Kidney tubule cell (primary cell): Measurements from ENCODE around the gene CNTNAP2.

ENCODE experiments used
- DNase-seq: peaks from one replicate; pipeline ENCODE4 v3.0.0-alpha.2; 2018; ENCODE audit warnings: low spot score

CNTNAP2 gene

GRCh38 chr7:148348466-148348865 is 2231.9 kb downstream of the CNTNAP2 start:
- no peak for DNase-seq

- no peak for DNase-seq
Observed at GRCh38 chr7:148356303-148356702, 2239.7 kb downstream of the CNTNAP2 start.

- no peak for DNase-seq
Observed at GRCh38 chr7:148362541-148362940, 2245.9 kb downstream of the CNTNAP2 start.

- DNase-seq, result no peak
Observed at GRCh38 chr7:148367731-148368475, 2251.3 kb downstream of the CNTNAP2 start.

- DNase-seq, result no peak
Observed at GRCh38 chr7:148368562-148368961, 2252.0 kb downstream of the CNTNAP2 start.

GRCh38 chr7:148371280-148371937 is 2254.8 kb downstream of the CNTNAP2 start:
- no peak for DNase-seq

- no peak for DNase-seq
Observed at GRCh38 chr7:148374396-148375259, 2258.0 kb downstream of the CNTNAP2 start.

GRCh38 chr7:148379677-148380076 is 2263.1 kb downstream of the CNTNAP2 start:
- DNase-seq, result no peak

- no peak for DNase-seq
Observed at GRCh38 chr7:148380596-148381419, 2264.2 kb downstream of the CNTNAP2 start.

GRCh38 chr7:148382596-148382995 is 2266.0 kb downstream of the CNTNAP2 start:
- no peak for DNase-seq

GRCh38 chr7:148383651-148384050 is 2267.1 kb downstream of the CNTNAP2 start:
- no peak for DNase-seq

GRCh38 chr7:148385009-148385682 is 2268.5 kb downstream of the CNTNAP2 start:
- no peak for DNase-seq

GRCh38 chr7:148390381-148390780 is 2273.8 kb downstream of the CNTNAP2 start:
- no peak for DNase-seq

- DNase-seq, result no peak
Observed at GRCh38 chr7:148391591-148391990, 2275.0 kb downstream of the CNTNAP2 start.

- DNase-seq, result no peak
Observed at GRCh38 chr7:148394582-148394981, 2278.0 kb downstream of the CNTNAP2 start.

GRCh38 chr7:148395352-148395811 is 2278.8 kb downstream of the CNTNAP2 start:
- no peak for DNase-seq

- DNase-seq, result peak; percentile 9
Observed at GRCh38 chr7:148395990-148396716, 2279.6 kb downstream of the CNTNAP2 start.

GRCh38 chr7:148397056-148397455 is 2280.5 kb downstream of the CNTNAP2 start:
- no peak for DNase-seq

GRCh38 chr7:148397551-148397950 is 2280.9 kb downstream of the CNTNAP2 start:
- DNase-seq, result no peak

GRCh38 chr7:148397985-148398384 is 2281.4 kb downstream of the CNTNAP2 start:
- no peak for DNase-seq
